IMR-90 (cell line): ENCODE results near the gene MBD3L2.

Experiments
- CEBPB ChIP-seq: IDR thresholded peaks from 2 replicates; pipeline ENCODE4 v1.6.1; 2012; ENCODE audit warnings: low read depth, low read length, improper control_type of control experiment
- CHD1 ChIP-seq: IDR thresholded peaks from 2 replicates; pipeline ENCODE4 v1.6.1; 2012; ENCODE audit warnings: low read depth, low read length, improper control_type of control experiment
- FOS ChIP-seq: fragments of 150-350 bp; IDR thresholded peaks from 2 replicates; pipeline ENCODE4 v1.6.1; 2016; ENCODE audit warnings: low read depth, low read length
- MAFK ChIP-seq: IDR thresholded peaks from 2 replicates; pipeline ENCODE4 v1.6.1; 2012; ENCODE audit warnings: low read depth, low read length, improper control_type of control experiment
- MAZ ChIP-seq: IDR thresholded peaks from 2 replicates; pipeline ENCODE4 v1.6.1; 2012; ENCODE audit warnings: low read depth, mild to moderate bottlenecking, low read length, improper control_type of control experiment, moderate library complexity, borderline replicate concordance
- MXI1 ChIP-seq: IDR thresholded peaks from 2 replicates; pipeline ENCODE4 v1.6.1; 2012; ENCODE audit warnings: low read depth, mild to moderate bottlenecking, low read length, moderate library complexity, borderline replicate concordance
- POLR2A ChIP-seq: IDR thresholded peaks from 2 replicates; pipeline ENCODE4 v1.6.1; 2012; ENCODE audit warnings: mild to moderate bottlenecking, low read depth, low read length
- RAD21 ChIP-seq: IDR thresholded peaks from 2 replicates; pipeline ENCODE4 v1.6.1; 2012; ENCODE audit warnings: low read length, improper control_type of control experiment
- RCOR1 ChIP-seq: IDR thresholded peaks from 2 replicates; pipeline ENCODE4 v1.6.1; 2012; ENCODE audit warnings: mild to moderate bottlenecking, low read length, improper control_type of control experiment; ENCODE audit not compliant: insufficient replicate concordance
- RFX5 ChIP-seq: IDR thresholded peaks from 2 replicates; pipeline ENCODE4 v1.8.0; 2012; ENCODE audit warnings: low read depth, mild to moderate bottlenecking, low read length, moderate library complexity
- SMC3 ChIP-seq: fragments of 150-350 bp; IDR thresholded peaks from 2 replicates; pipeline ENCODE4 v1.6.1; 2016; ENCODE audit warnings: low read depth, mild to moderate bottlenecking, antibody characterized with exemption, low read length, moderate library complexity
- TF ChIP-seq, protein P1 (sequence below): conservative IDR thresholded peaks from 2 replicates; pipeline ENCODE4 v1.5.1; 2012; ENCODE audit warnings: mild to moderate bottlenecking, low read depth, low read length, improper control_type of control experiment
- TF ChIP-seq, protein P2 (sequence below): fragments of 150-350 bp; IDR thresholded peaks from 2 replicates; pipeline ENCODE4 v1.6.1; 2017; ENCODE audit warnings: mild to moderate bottlenecking, antibody characterized with exemption, low read length, low read depth

DNA sequence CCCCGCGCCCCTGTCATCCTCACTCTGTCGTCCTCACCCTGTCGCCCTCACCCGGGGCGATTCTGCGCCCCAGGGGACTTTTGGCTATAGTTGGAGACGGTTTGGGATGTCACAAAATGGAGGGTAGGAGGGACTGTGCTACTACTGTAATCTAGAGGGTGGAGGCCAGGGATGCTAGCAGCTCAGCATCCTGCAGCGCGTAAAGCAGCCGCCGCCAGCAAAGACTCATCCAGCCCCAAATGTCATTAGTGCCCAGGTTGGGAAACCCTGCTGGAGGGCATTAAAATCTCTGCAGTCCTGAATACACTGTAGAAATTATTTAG, 20.7 kb downstream of the MBD3L2 start:
- TF ChIP-seq, protein P1, sequence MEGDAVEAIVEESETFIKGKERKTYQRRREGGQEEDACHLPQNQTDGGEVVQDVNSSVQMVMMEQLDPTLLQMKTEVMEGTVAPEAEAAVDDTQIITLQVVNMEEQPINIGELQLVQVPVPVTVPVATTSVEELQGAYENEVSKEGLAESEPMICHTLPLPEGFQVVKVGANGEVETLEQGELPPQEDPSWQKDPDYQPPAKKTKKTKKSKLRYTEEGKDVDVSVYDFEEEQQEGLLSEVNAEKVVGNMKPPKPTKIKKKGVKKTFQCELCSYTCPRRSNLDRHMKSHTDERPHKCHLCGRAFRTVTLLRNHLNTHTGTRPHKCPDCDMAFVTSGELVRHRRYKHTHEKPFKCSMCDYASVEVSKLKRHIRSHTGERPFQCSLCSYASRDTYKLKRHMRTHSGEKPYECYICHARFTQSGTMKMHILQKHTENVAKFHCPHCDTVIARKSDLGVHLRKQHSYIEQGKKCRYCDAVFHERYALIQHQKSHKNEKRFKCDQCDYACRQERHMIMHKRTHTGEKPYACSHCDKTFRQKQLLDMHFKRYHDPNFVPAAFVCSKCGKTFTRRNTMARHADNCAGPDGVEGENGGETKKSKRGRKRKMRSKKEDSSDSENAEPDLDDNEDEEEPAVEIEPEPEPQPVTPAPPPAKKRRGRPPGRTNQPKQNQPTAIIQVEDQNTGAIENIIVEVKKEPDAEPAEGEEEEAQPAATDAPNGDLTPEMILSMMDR = no peak
- no peak for TF ChIP-seq POLR2A
- TF ChIP-seq RCOR1 = no peak
- TF ChIP-seq RAD21 = no peak
- no peak for TF ChIP-seq CEBPB
- TF ChIP-seq, protein P2, sequence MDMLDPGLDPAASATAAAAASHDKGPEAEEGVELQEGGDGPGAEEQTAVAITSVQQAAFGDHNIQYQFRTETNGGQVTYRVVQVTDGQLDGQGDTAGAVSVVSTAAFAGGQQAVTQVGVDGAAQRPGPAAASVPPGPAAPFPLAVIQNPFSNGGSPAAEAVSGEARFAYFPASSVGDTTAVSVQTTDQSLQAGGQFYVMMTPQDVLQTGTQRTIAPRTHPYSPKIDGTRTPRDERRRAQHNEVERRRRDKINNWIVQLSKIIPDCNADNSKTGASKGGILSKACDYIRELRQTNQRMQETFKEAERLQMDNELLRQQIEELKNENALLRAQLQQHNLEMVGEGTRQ = no peak
- TF ChIP-seq RFX5 = no peak
- no peak for TF ChIP-seq MAFK
- no peak for TF ChIP-seq MXI1
- TF ChIP-seq MAZ = no peak
- TF ChIP-seq SMC3 = no peak
- TF ChIP-seq CHD1 = no peak
- no peak for TF ChIP-seq FOS
